Ascending aorta (tissue), 2 donors: ENCODE data around the gene OR1I1. TPM values are rescaled to one million over a fixed set of nuclear protein-coding genes. Genes with fewer than 3 reads are reported as not detected.

Experiments
- DNase-seq, 2 donors: peaks; one replicate each; pipeline ENCODE4 v3.0.0-alpha.2; 2019; ENCODE audit warnings: low spot score in 2 of 2
- H3K27ac ChIP-seq, 2 donors: fragments of 200-600 bp; sonication (generic); one replicate each; pipeline ENCODE4 v1.5.1; 2016 to 2017; ENCODE audit warnings: mild to moderate bottlenecking in 1 of 2
- H3K27me3 ChIP-seq: fragments of 200-600 bp; sonication (generic); one replicate; pipeline ENCODE4 v1.5.1; 2017
- H3K36me3 ChIP-seq, 2 donors: fragments of 200-600 bp; sonication (generic); one replicate each; pipeline ENCODE4 v1.5.1; 2016
- H3K4me1 ChIP-seq, 2 donors: fragments of 200-600 bp; sonication (generic); one replicate each; pipeline ENCODE4 v1.5.1; 2016 to 2017; ENCODE audit warnings: mild to moderate bottlenecking in 1 of 2
- H3K4me3 ChIP-seq, 2 donors: fragments of 200-600 bp; sonication (generic); one replicate each; pipeline ENCODE4 v1.5.1; 2016 to 2017; ENCODE audit warnings: mild to moderate bottlenecking in 1 of 2
- H3K9me3 ChIP-seq, 2 donors: fragments of 200-600 bp; sonication (generic); one replicate each; pipeline ENCODE4 v1.5.1; 2016
- CTCF ChIP-seq, 3 experiments: fragments of 200-600 bp in 2 of 3; fragments of 450-650 bp in 1 of 3; sonication (generic) in 2 of 3; IDR thresholded peaks; one replicate each; pipeline ENCODE4 v1.5.1; 2016 to 2019; ENCODE audit warnings: antibody characterized with exemption in 3 of 3, mild to moderate bottlenecking in 1 of 3, moderate library complexity in 1 of 3
- intact Hi-C: fragments of 100-400 bp; cut with DNase I; formaldehyde crosslinking; loops from one replicate; pipeline ENCODE4 v1.15.1; 2023
- total RNA-seq: library from RNA; depleted of rRNA; stranded (reverse); fragments of >200 nt; gene quantifications from one replicate; pipeline ENCODE4 v1.1.0, GENCODE V29; 2016

OR1I1 gene
- total RNA-seq, 1 donor from 2014 or later, result not detected

DNA sequence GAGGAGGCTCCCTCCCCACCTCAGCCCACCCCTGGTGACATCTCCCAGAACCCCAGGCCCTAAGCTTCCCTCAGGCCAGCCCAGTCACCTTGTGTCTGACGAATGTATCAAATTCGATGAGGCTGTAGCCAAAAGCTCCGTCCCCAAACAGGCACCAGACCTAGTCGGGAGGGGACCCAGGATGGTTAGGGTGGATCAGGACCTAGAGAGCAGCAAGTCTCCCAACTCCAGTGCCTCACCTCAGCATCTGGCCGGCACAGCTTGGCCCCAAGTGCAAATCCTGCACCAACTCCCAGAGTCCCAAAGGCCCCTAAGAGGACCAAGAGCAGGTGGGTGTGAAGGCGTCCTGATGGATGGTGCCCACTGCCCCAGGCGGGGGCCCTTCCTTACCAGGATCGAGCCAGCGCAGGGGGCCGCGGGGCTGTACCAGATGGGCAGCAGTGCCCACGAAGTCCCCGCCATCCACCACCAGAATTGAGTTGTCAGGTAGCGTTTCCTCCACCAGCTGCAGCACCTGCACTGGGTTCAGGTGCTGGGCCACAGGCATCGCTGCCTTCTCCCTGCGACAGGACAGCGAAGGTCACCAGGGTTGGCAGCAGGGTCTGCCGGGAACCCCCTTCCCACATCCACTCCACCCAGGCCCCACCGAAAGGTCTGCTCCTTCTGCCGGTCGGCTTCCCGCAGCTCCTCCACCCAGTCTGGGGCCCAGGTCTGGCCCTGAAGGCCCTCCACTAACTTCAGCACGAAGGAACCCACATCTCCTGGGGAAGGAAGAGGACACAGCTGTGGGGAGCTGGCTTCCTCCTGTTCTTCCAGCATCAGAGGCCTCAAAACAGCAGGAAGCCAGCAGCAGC is 34.0 kb downstream of the OR1I1 start:
- intact Hi-C loops, result no loop called here
- H3K4me1 ChIP-seq, result no peaks in the 10 kb centered on the region
- no peaks in the 10 kb centered on the region for H3K27me3 ChIP-seq
- no peak for TF ChIP-seq CTCF (IDR thresholded peaks at IDR 0.05)
- DNase-seq, result no peak
- H3K4me3 ChIP-seq, result no peak overlapping the region
- H3K36me3 ChIP-seq, result peaks cover 78 to 94% of the 10 kb centered on the region in 2 donors
- no peaks in the 10 kb centered on the region for H3K9me3 ChIP-seq
- H3K27ac ChIP-seq, result peak overlapping the region; percentile 14 to 63

GRCh38 chr19:15116856-15117255 is 34.8 kb downstream of the OR1I1 start:
- TF ChIP-seq CTCF (IDR thresholded peaks at IDR 0.05), result no peak
- Histone ChIP-seq H3K4me1 (no peaks in the 10 kb centered on the region), H3K27ac (no peak overlapping the region), H3K9me3 (no peaks in the 10 kb centered on the region), H3K27me3 (no peaks in the 10 kb centered on the region), H3K4me3 (no peak overlapping the region), H3K36me3 (peaks cover 76 to 91% of the 10 kb centered on the region in 2 donors)
- intact Hi-C loops, result no loop called here
- DNase-seq, result no peak

- intact Hi-C loops, result no loop called here
- Histone ChIP-seq H3K4me3 (no peak overlapping the region), H3K27ac (no peak overlapping the region), H3K36me3 (peaks cover 70 to 83% of the 10 kb centered on the region in 2 donors), H3K9me3 (no peaks in the 10 kb centered on the region), H3K4me1 (no peaks in the 10 kb centered on the region), H3K27me3 (no peaks in the 10 kb centered on the region)
- no peak for DNase-seq
- no peak for TF ChIP-seq CTCF (IDR thresholded peaks at IDR 0.05)
These were observed 36.2 kb downstream of the OR1I1 start for GRCh38 chr19:15118248-15118647.

GRCh38 chr19:15118789-15119494 is 36.9 kb downstream of the OR1I1 start:
- peaks cover 0 to 3% of the 10 kb centered on the region in 2 donors for H3K4me1 ChIP-seq
- H3K9me3 ChIP-seq, result no peaks in the 10 kb centered on the region
- H3K4me3 ChIP-seq, result no peak overlapping the region
- DNase-seq, result no peak
- peaks cover 66 to 76% of the 10 kb centered on the region in 2 donors for H3K36me3 ChIP-seq
- no peak for TF ChIP-seq CTCF (IDR thresholded peaks at IDR 0.05)
- intact Hi-C loops, result no loop called here
- no peaks in the 10 kb centered on the region for H3K27me3 ChIP-seq
- no peak overlapping the region for H3K27ac ChIP-seq

DNA sequence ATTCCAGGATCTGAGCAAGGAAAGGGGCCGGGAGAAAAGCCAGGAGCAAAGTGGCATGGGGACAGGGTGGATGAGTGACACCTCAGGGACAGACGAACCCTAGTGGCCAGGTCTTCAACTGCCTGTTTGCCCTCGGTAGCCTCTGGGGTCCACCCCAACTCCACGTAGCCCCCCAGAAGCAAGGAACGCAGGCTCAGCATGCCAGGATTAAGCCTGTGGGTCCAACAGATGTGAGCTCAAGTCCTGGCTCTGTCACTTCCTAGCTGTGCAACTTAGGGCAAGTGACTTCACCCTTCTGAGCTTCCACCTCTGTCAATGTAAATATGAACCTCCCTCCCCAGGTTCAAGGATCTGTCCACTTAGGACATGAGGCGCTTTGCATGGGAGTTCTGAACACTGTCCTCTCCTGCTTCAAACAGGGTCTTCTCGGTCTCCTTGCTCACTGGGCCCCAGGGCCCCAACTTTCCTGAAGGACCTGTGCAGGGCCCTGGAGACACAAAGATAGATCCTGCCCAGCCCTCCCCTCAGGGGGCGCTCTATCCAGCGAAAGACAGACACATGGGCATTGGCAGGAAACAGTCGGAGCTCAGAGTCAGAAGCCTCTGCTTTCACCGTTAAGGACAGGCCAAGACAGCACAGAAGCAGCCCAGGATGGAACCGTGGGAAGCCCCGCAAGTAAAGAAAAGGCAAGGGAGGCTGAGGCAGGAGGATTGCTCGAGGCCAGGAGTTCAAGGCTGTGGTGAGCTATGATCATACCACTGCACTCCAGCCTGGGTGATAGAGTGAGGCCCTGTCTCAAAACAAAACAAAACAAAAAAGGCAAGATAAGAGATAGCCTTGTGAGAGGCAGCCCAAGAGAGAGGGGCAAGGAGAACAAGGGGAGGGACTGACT is 38.4 kb downstream of the OR1I1 start:
- no peak for DNase-seq
- H3K27ac ChIP-seq, result no peak overlapping the region

More for the DNA sequence above, 38.4 kb downstream of the OR1I1 start:
- peaks cover 60 to 67% of the 10 kb centered on the region in 2 donors for H3K36me3 ChIP-seq
- no peak for TF ChIP-seq CTCF (IDR thresholded peaks at IDR 0.05)
- H3K4me1 ChIP-seq, result peaks cover 3 to 12% of the 10 kb centered on the region in 2 donors
- intact Hi-C loops, result no loop called here
- no peak overlapping the region for H3K4me3 ChIP-seq
- no peaks in the 10 kb centered on the region for H3K9me3 ChIP-seq
- H3K27me3 ChIP-seq, result no peaks in the 10 kb centered on the region
